SK-N-SH (cell line): Measurements from ENCODE around the gene CCR8. TPM values are rescaled to one million over a fixed set of nuclear protein-coding genes. Genes with fewer than 3 reads are reported as not detected.
A peak's percentile ranks its signal among the peaks of the same experiment; 100 is the strongest.

ENCODE experiments used
- CTCF ChIA-PET: fragments of 300-600, 350-600 bp; formaldehyde crosslinking; extraction: SDS; loops from one replicate; lab custom pipeline; 2021; lab: Yijun Ruan, JAX
- POLR2A ChIA-PET: fragments of 350-600 bp; sonication (Branson Sonifier 250); formaldehyde crosslinking; extraction: SDS; loops from one replicate; lab custom pipeline; 2020; ENCODE audit warnings: antibody characterized with exemption, inconsistent platforms; lab: Yijun Ruan, JAX
- DNase-seq: peaks from one replicate; pipeline ENCODE4 v3.0.0; 2012
- H2AFZ ChIP-seq: fragments of 200-600 bp; sonication (generic); 2 replicates; pipeline ENCODE4 v1.8.1; 2016; ENCODE audit warnings: antibody characterized with exemption, mild to moderate bottlenecking, low read depth
- H3F3A ChIP-seq: fragments of 200-600 bp; sonication (generic); replicated peaks from 2 replicates; pipeline ENCODE3; 2016; ENCODE audit warnings: antibody characterized with exemption, mild to moderate bottlenecking; ENCODE audit not compliant: insufficient read depth
- H3K27ac ChIP-seq, 2 experiments: fragments of 200-500 bp in 1 of 2; fragments of 200-600 bp in 1 of 2; sonication (Bioruptor generic) in 1 of 2; sonication (generic), shearing (Covaris generic) in 1 of 2; 2 replicates each; pipeline versions ENCODE4 v1.5.1 to v1.6.1; 2014 to 2016; ENCODE audit warnings: low read depth in 2 of 2, inconsistent platforms in 1 of 2, low read length in 1 of 2, mild to moderate bottlenecking in 1 of 2, mixed read lengths in 1 of 2
- H3K27me3 ChIP-seq: fragments of 200-600 bp; sonication (generic), shearing (Covaris generic); 2 replicates; pipeline ENCODE4 v1.6.1; 2016; ENCODE audit warnings: mixed run types; ENCODE audit not compliant: insufficient read depth
- H3K36me3 ChIP-seq, 2 experiments: fragments of 200-500 bp in 1 of 2; fragments of 200-600 bp in 1 of 2; sonication (Bioruptor generic) in 1 of 2; sonication (generic) in 1 of 2; replicated peaks in 1 of 2; 2 replicates each; pipeline versions ENCODE3 to v1.5.1; 2014 to 2016; ENCODE audit warnings: low read length in 1 of 2, mild to moderate bottlenecking in 1 of 2; ENCODE audit not compliant: insufficient read depth in 2 of 2, control insufficient read depth in 1 of 2
- H3K4me1 ChIP-seq, 2 experiments: fragments of 200-500 bp in 1 of 2; fragments of 200-600 bp in 1 of 2; sonication (Bioruptor generic) in 1 of 2; sonication (generic), shearing (Covaris generic) in 1 of 2; 2 replicates each; pipeline versions ENCODE4 v1.5.1 to v1.6.1; 2014 to 2016; ENCODE audit warnings: low read depth in 1 of 2, low read length in 1 of 2, mixed run types in 1 of 2; ENCODE audit not compliant: insufficient read depth in 2 of 2, control insufficient read depth in 1 of 2
- H3K4me2 ChIP-seq: fragments of 200-600 bp; sonication (generic), shearing (Covaris generic); 2 replicates; pipeline ENCODE4 v1.6.1; 2017; ENCODE audit warnings: mixed run types
- H3K4me3 ChIP-seq, 2 experiments: fragments of 200-500 bp in 1 of 2; fragments of 200-600 bp in 1 of 2; sonication (Bioruptor generic) in 1 of 2; sonication (generic), shearing (Covaris generic) in 1 of 2; 2 replicates each; pipeline versions ENCODE4 v1.5.1 to v1.8.1; 2014 to 2016; ENCODE audit warnings: low read depth in 2 of 2, inconsistent platforms in 1 of 2, low read length in 1 of 2, mild to moderate bottlenecking in 1 of 2, mixed read lengths in 1 of 2, moderate library complexity in 1 of 2
- H3K79me2 ChIP-seq: fragments of 200-600 bp; sonication (generic); 2 replicates; pipeline ENCODE4 v1.8.1; 2017; ENCODE audit warnings: mild to moderate bottlenecking; ENCODE audit not compliant: insufficient read depth
- H3K9ac ChIP-seq: fragments of 200-600 bp; sonication (generic); 2 replicates; pipeline ENCODE4 v1.6.1; 2017; ENCODE audit warnings: mixed run types
- H3K9me2 ChIP-seq: fragments of 200-600 bp; sonication (generic); 2 replicates; pipeline ENCODE4 v1.6.1; 2017; ENCODE audit warnings: mixed run types
- H3K9me3 ChIP-seq: fragments of 200-600 bp; sonication (generic); 2 replicates; pipeline ENCODE4 v1.6.1; 2017; ENCODE audit warnings: mixed run types, mild to moderate bottlenecking, moderate library complexity
- H4K20me1 ChIP-seq: fragments of 200-600 bp; sonication (generic); 2 replicates; pipeline ENCODE4 v1.6.1; 2017; ENCODE audit warnings: mild to moderate bottlenecking, mixed run types; ENCODE audit not compliant: insufficient read depth
- FOXJ3 ChIP-seq: sonication (generic); formaldehyde crosslinking; IDR thresholded peaks from 2 replicates; pipeline ENCODE4 v1.5.1; 2020; ENCODE audit warnings: mild to moderate bottlenecking, missing genetic modification reagents
- FOXM1 ChIP-seq: IDR thresholded peaks from 2 replicates; pipeline ENCODE4 v1.4.0; 2012; ENCODE audit warnings: low read depth, mild to moderate bottlenecking
- GATA2 ChIP-seq: sonication (generic); formaldehyde crosslinking; IDR thresholded peaks from 2 replicates; pipeline ENCODE4 v1.5.0; 2020; ENCODE audit warnings: mild to moderate bottlenecking, missing genetic modification reagents
- MAX ChIP-seq: IDR thresholded peaks from 2 replicates; pipeline ENCODE4 v1.4.0; 2012; ENCODE audit warnings: low read depth
- MXI1 ChIP-seq: IDR thresholded peaks from 2 replicates; pipeline ENCODE4 v1.6.1; 2012; ENCODE audit warnings: mild to moderate bottlenecking, low read depth, low read length, improper control_type of control experiment
- NFIC ChIP-seq: IDR thresholded peaks from 2 replicates; pipeline ENCODE4 v1.4.0; 2012; ENCODE audit warnings: borderline replicate concordance
- RXRA ChIP-seq: IDR thresholded peaks from 2 replicates; pipeline ENCODE4 v1.4.0; 2012; ENCODE audit warnings: low read depth, mild to moderate bottlenecking, borderline replicate concordance
- SMC3 ChIP-seq: IDR thresholded peaks from 2 replicates; pipeline ENCODE4 v1.6.1; 2012; ENCODE audit warnings: low read depth, low read length, improper control_type of control experiment
- TEAD4 ChIP-seq: IDR thresholded peaks from 2 replicates; pipeline ENCODE4 v1.4.0; 2012; ENCODE audit warnings: mild to moderate bottlenecking, borderline replicate concordance; ENCODE audit not compliant: insufficient read depth
- WGBS: methylation state at CpG from one replicate; pipeline ENCODE4 v1.1.6; 2017; ENCODE audit warnings: low lambda C conversion rate; 5-methylcytosine and 5-hydroxymethylcytosine counted together
- polyA plus RNA-seq, 3 experiments: library from polyadenylated mRNA; depleted of rRNA; stranded (reverse); fragments of >200 nt; gene quantifications; 2 replicates each; pipeline ENCODE4 v1.2.3, GENCODE V29; 2012
- TF ChIP-seq, protein P1 (sequence below): fragments of 200-600 bp; sonication (generic); IDR thresholded peaks from 2 replicates; pipeline ENCODE4 v1.6.1; 2017; ENCODE audit warnings: antibody characterized with exemption, mild to moderate bottlenecking, moderate library complexity
- TF ChIP-seq, protein P2 (sequence below): IDR thresholded peaks from 2 replicates; pipeline ENCODE4 v1.4.0; 2012; ENCODE audit warnings: low read depth, borderline replicate concordance

CCR8 gene
- polyA plus RNA-seq, 1 of the 3 experiments (the other 2 are of a cell fraction), result not detected

DNA sequence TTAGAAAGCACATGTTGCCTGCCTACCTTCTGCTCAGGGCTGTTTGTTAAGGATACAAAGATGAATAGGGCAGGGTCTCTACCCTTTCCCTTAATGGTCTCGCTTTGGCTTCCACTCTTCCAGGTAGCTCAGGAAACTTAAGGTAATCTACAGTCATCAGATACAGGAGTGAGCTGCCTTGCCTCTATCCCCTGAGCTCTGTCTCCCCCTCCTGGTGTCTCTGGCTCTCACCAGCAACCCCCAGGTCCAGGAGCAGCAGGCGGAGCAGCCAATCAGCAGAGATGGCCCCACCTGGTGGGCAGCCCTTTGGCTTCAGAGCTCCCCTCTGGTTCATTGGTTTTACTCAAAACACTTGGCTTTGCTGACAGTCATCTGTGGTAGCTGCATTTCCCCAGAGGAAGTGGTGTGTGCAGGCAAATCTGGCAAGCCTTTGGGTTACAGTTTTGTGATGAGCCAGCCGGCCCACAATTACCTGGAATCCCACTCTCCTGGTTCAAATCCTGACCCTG is 41.2 kb upstream of the CCR8 start (continued):
- TF ChIP-seq, protein P1, sequence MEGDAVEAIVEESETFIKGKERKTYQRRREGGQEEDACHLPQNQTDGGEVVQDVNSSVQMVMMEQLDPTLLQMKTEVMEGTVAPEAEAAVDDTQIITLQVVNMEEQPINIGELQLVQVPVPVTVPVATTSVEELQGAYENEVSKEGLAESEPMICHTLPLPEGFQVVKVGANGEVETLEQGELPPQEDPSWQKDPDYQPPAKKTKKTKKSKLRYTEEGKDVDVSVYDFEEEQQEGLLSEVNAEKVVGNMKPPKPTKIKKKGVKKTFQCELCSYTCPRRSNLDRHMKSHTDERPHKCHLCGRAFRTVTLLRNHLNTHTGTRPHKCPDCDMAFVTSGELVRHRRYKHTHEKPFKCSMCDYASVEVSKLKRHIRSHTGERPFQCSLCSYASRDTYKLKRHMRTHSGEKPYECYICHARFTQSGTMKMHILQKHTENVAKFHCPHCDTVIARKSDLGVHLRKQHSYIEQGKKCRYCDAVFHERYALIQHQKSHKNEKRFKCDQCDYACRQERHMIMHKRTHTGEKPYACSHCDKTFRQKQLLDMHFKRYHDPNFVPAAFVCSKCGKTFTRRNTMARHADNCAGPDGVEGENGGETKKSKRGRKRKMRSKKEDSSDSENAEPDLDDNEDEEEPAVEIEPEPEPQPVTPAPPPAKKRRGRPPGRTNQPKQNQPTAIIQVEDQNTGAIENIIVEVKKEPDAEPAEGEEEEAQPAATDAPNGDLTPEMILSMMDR, result peak; percentile 95
- TF ChIP-seq MAX (no peak), RXRA (no peak), SMC3 (peak; percentile 97), TEAD4 (no peak), GATA2 (CRISPR knock-in tag) (peak; percentile 33; the same call in 1 of the 2 replicates), NFIC (no peak)

DNA sequence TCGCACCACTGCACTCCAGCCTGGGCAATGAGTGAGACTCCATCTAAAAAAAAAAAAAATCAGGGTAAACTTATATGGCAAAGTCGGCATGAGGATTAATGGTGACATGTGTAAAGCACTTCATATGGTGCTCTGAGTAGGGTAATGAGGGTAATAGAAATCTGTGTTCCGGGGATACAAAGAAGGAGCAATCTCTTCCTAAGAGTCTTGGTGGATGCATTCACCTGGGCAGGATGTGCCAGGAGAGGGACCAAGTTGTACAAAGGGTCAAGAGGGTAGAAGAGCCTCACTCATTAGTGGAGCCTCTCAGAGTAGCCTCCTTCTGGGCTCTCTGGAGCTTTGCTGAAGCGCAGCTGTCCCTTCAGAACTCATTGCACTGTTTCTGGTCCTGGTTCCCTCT is 40.4 kb upstream of the CCR8 start:
- Histone ChIP-seq H3K27ac (no peak overlapping the region), H3K79me2 (no peaks in the 10 kb centered on the region), H3F3A (no peaks in the 10 kb centered on the region), H4K20me1 (no peaks in the 10 kb centered on the region), H3K4me1 (no peaks in the 10 kb centered on the region), H3K4me2 (no peak overlapping the region), H3K9ac (no peak overlapping the region), H3K4me3 (no peak overlapping the region), H3K27me3 (no peaks in the 10 kb centered on the region), H3K9me2 (no peaks in the 10 kb centered on the region), H2AFZ (no peak overlapping the region), H3K36me3 (no peaks in the 10 kb centered on the region), H3K9me3 (no peaks in the 10 kb centered on the region)
- DNase-seq, result no peak
- CTCF ChIA-PET, result interaction anchor here (0.6 to 12.9 kb wide), 76 partner anchors 7 to 793 kb away, joined by 3 to 510 read pairs (median 6); partner anchors contain the start of genes CX3CR1, EXOG, GORASP1 and TTC21A
- no peak for TF ChIP-seq FOXJ3 (CRISPR knock-in tag)
- TF ChIP-seq GATA2 (CRISPR knock-in tag), result no peak
- TF ChIP-seq MXI1, result no peak
- POLR2A ChIA-PET, result interaction anchor here (0.6 kb wide), 1 partner anchor 792 kb away, joined by 4 read pairs; no protein-coding TSS in a partner anchor
- WGBS, result 80% methylated on average over 4 of the region's 4 CpGs

- POLR2A ChIA-PET, result no interaction called here
- Histone ChIP-seq H3K27ac (no peak overlapping the region), H3K27me3 (no peaks in the 10 kb centered on the region), H4K20me1 (no peaks in the 10 kb centered on the region), H3K79me2 (no peaks in the 10 kb centered on the region), H3F3A (no peaks in the 10 kb centered on the region), H3K9me3 (no peaks in the 10 kb centered on the region), H2AFZ (no peak overlapping the region), H3K9me2 (no peaks in the 10 kb centered on the region), H3K4me2 (no peak overlapping the region), H3K9ac (no peak overlapping the region), H3K4me1 (no peaks in the 10 kb centered on the region), H3K4me3 (no peak overlapping the region), H3K36me3 (no peaks in the 10 kb centered on the region)
- CTCF ChIA-PET, result interaction anchor here (1.2 to 12.9 kb wide), 7 partner anchors 13 to 161 kb away, joined by 3 to 510 read pairs (median 8); partner anchors contain the start of genes CX3CR1 and XIRP1
- TF ChIP-seq, protein P2, sequence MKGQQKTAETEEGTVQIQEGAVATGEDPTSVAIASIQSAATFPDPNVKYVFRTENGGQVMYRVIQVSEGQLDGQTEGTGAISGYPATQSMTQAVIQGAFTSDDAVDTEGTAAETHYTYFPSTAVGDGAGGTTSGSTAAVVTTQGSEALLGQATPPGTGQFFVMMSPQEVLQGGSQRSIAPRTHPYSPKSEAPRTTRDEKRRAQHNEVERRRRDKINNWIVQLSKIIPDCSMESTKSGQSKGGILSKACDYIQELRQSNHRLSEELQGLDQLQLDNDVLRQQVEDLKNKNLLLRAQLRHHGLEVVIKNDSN, result no peak
- TF ChIP-seq FOXM1, result no peak
- 83% methylated on average over 4 of the region's 4 CpGs for WGBS
- no peak for DNase-seq
Measured at GRCh38 chr3:39290255-39290654, 39.3 kb upstream of the CCR8 start.
